ENCODE measurements around the gene MAP2.

The MAP2 gene

GRCh38 chr2:209423562-209424198 lies at the start of gene MAP2:
Gene MAP2 (plus strand): TSS chr2:209424047. CDS start chr2:209653171, 229,124 bp downstream.
- DNase-seq (ENCODE audit: low read depth) = peak; percentile 62

- no peak for DNase-seq (ENCODE audit: low read depth)
These were observed 47.2 kb upstream of the MAP2 start for GRCh38 chr2:209376686-209377085.

- DNase-seq (ENCODE audit: low read depth) = no peak
These were observed 43.6 kb upstream of the MAP2 start for GRCh38 chr2:209380293-209380692.

GRCh38 chr2:209381091-209381490 lies 42.8 kb upstream of the MAP2 start:
- DNase-seq (ENCODE audit: low read depth) = no peak

GRCh38 chr2:209382775-209383174 lies 41.1 kb upstream of the MAP2 start:
- DNase-seq (ENCODE audit: low read depth) = no peak

- no peak for DNase-seq (ENCODE audit: low read depth)
These were observed 40.6 kb upstream of the MAP2 start for GRCh38 chr2:209383212-209383611.

- DNase-seq (ENCODE audit: low read depth) = no peak
These were observed 36.5 kb upstream of the MAP2 start for GRCh38 chr2:209387389-209387788.

- no peak for DNase-seq (ENCODE audit: low read depth)
These were observed 35.3 kb upstream of the MAP2 start for GRCh38 chr2:209388446-209389037.

GRCh38 chr2:209389171-209389618 lies 34.7 kb upstream of the MAP2 start:
- no peak for DNase-seq (ENCODE audit: low read depth)

GRCh38 chr2:209390839-209391238 lies 33.0 kb upstream of the MAP2 start:
- no peak for DNase-seq (ENCODE audit: low read depth)

GRCh38 chr2:209391776-209392401 lies 32.0 kb upstream of the MAP2 start:
- DNase-seq (ENCODE audit: low read depth) = no peak

- no peak for DNase-seq (ENCODE audit: low read depth)
These were observed 28.6 kb upstream of the MAP2 start for GRCh38 chr2:209395229-209395628.

GRCh38 chr2:209395652-209396051 lies 28.2 kb upstream of the MAP2 start:
- no peak for DNase-seq (ENCODE audit: low read depth)

- DNase-seq (ENCODE audit: low read depth) = no peak
These were observed 25.4 kb upstream of the MAP2 start for GRCh38 chr2:209398463-209398862.

GRCh38 chr2:209401788-209402187 lies 22.1 kb upstream of the MAP2 start:
- no peak for DNase-seq (ENCODE audit: low read depth)

- DNase-seq (ENCODE audit: low read depth) = no peak
These were observed 12.6 kb upstream of the MAP2 start for GRCh38 chr2:209411296-209411695.

GRCh38 chr2:209411718-209412117 lies 12.1 kb upstream of the MAP2 start:
- no peak for DNase-seq (ENCODE audit: low read depth)

- DNase-seq (ENCODE audit: low read depth) = no peak
These were observed 10.4 kb upstream of the MAP2 start for GRCh38 chr2:209413311-209414014.

- DNase-seq (ENCODE audit: low read depth) = no peak
These were observed 6.9 kb upstream of the MAP2 start for GRCh38 chr2:209416913-209417312.

GRCh38 chr2:209422191-209422754 lies 1.6 kb upstream of the MAP2 start:
- no peak for DNase-seq (ENCODE audit: low read depth)

- DNase-seq (ENCODE audit: low read depth) = no peak
These were observed 403 bp downstream of the MAP2 start for GRCh38 chr2:209424199-209424701.

GRCh38 chr2:209424781-209425470 lies 1.1 kb downstream of the MAP2 start:
- DNase-seq (ENCODE audit: low read depth) = no peak

Measured in activated T-cell treated with anti-CD3 and anti-CD28 coated beads for 24 hours (primary cell).